Psoas muscle (tissue), 8 donors: Measurements from ENCODE around the gene GABBR2. TPM values are rescaled to one million over a fixed set of nuclear protein-coding genes. Genes with fewer than 3 reads are reported as not detected.

ENCODE experiments used
- ATAC-seq, 4 donors: fragments of 200-7000 bp; cut with Tn5 transposase; one replicate each; pipeline ENCODE4 v1.9.1; 2020; ENCODE audit warnings: moderate library complexity in 3 of 4, mild to moderate bottlenecking in 2 of 4
- DNase-seq, 2 donors: peaks; one replicate each; pipeline ENCODE4 v3.0.0-alpha.2; 2020
- H3K27ac ChIP-seq: fragments of 200-600 bp; one replicate; pipeline ENCODE4 v1.8.0; 2022
- H3K27me3 ChIP-seq, 3 donors: fragments of 200-600 bp in 1 of 3; one replicate each; pipeline versions ENCODE4 v1.6.1 to v1.8.0; 2013 to 2022; ENCODE audit warnings: low read length in 2 of 3, mild to moderate bottlenecking in 2 of 3, moderate library complexity in 1 of 3; ENCODE audit not compliant: insufficient read depth in 3 of 3
- H3K36me3 ChIP-seq, 2 donors: fragments of 200-600 bp in 1 of 2; one replicate each; pipeline versions ENCODE4 v1.6.1 to v1.8.0; 2013 to 2022; ENCODE audit warnings: low read depth in 1 of 2, mild to moderate bottlenecking in 1 of 2, moderate library complexity in 1 of 2; ENCODE audit not compliant: insufficient read depth in 1 of 2
- H3K4me1 ChIP-seq: fragments of 200-600 bp; one replicate; pipeline ENCODE4 v1.8.0; 2022
- H3K4me3 ChIP-seq: fragments of 200-600 bp; one replicate; pipeline ENCODE4 v1.8.0; 2022; ENCODE audit warnings: mild to moderate bottlenecking
- H3K9me3 ChIP-seq: fragments of 200-600 bp; one replicate; pipeline ENCODE4 v1.8.0; 2022
- WGBS, 3 donors: extraction: QIAGEN DNeasy Blood & Tissue Kit; methylation state at CpG; one replicate each; pipeline versions ENCODE4 v1.1.6 to v1.1.7; 2013; 5-methylcytosine and 5-hydroxymethylcytosine counted together
- intact Hi-C, 2 donors: fragments of 100-400 bp; cut with DNase I; formaldehyde crosslinking; loops; one replicate each; pipeline versions ENCODE4 v1.11.0 to v1.14.2; 2022
- polyA plus RNA-seq, 3 donors: library from polyadenylated mRNA; stranded (reverse); fragments of 200-250 nt; gene quantifications; one replicate each; pipeline ENCODE4 v1.2.3, GENCODE V29; 2013
- total RNA-seq, 4 donors: library from RNA; stranded (reverse); fragmentation: NEBNext Ultra II Directional in 2 of 4; extraction: Animal tissue kit (Norgen Biotek cat#: 25700) in 2 of 4; gene quantifications; one replicate each; pipeline versions ENCODE4 v1.2.1 to v1.2.4, GENCODE V29; 2021 to 2023
- TF ChIP-seq, protein P1 (sequence below): fragments of 200-600 bp; IDR thresholded peaks from one replicate; pipeline ENCODE4 v1.8.0; 2022; ENCODE audit warnings: antibody characterized with exemption
- donor health status: healthy with polysubstance abuse.
- donor health status: DM: no; HTN: no; CAD: no; lungs with moderate emphysema.
- donor health status: Bipolar disorder and iron deficiency.
- donor health status: healthy.
- donor health status: DM: yes; HTN: yes; CAD: no.
- donor health status: DM: no; HTN: no; CAD: no.
- donor health status: DM: no; HTN: no; CAD: no.
- donor health status: DM: yes; HTN: yes; CAD: no.

GABBR2 gene
- total and polyA plus RNA-seq, 7 donors, result 0.08 to 0.66 (median 0.38) TPM

DNA sequence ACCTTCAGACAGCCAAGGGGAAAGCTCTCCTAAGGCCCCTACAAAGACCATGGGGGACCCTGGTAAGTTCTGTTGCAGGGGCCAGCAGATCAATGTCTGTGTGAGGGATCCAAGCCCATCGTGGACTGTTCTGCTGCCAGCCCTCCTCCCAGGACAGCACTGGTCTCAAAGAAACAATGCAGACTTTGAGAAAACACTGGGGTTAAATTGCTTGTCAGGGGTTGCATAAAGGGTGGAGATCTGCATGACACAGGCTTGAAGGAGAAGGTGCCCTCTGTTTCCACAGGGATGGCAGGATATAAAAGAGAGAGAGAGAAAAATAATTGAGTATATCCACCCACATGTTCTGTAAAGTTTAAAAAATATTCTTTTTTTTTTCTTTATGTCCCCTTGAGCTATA lies 295.7 kb downstream of the GABBR2 start:
- Histone ChIP-seq H3K36me3 (no peaks in the 10 kb centered on the region), H3K4me1 (no peaks in the 10 kb centered on the region), H3K4me3 (no peak overlapping the region), H3K9me3 (no peaks in the 10 kb centered on the region), H3K27me3 (peaks cover 0 to 2% (median 0%) of the 10 kb centered on the region in 3 donors), H3K27ac (no peak overlapping the region)
- WGBS, 3 donors, result 29 to 45% (median 32%) methylated on average over 1 of the region's 1 CpG
- TF ChIP-seq, protein P1, sequence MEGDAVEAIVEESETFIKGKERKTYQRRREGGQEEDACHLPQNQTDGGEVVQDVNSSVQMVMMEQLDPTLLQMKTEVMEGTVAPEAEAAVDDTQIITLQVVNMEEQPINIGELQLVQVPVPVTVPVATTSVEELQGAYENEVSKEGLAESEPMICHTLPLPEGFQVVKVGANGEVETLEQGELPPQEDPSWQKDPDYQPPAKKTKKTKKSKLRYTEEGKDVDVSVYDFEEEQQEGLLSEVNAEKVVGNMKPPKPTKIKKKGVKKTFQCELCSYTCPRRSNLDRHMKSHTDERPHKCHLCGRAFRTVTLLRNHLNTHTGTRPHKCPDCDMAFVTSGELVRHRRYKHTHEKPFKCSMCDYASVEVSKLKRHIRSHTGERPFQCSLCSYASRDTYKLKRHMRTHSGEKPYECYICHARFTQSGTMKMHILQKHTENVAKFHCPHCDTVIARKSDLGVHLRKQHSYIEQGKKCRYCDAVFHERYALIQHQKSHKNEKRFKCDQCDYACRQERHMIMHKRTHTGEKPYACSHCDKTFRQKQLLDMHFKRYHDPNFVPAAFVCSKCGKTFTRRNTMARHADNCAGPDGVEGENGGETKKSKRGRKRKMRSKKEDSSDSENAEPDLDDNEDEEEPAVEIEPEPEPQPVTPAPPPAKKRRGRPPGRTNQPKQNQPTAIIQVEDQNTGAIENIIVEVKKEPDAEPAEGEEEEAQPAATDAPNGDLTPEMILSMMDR, result no peak
- intact Hi-C loops, result no loop called here
- no peak for ATAC-seq
- no peak for DNase-seq

GRCh38 chr9:98412101-98412842 lies 296.5 kb downstream of the GABBR2 start:
- intact Hi-C loops, result no loop called here
- Histone ChIP-seq H3K4me3 (no peak overlapping the region), H3K27me3 (no peaks in the 10 kb centered on the region), H3K27ac (no peak overlapping the region), H3K9me3 (no peaks in the 10 kb centered on the region), H3K4me1 (no peaks in the 10 kb centered on the region), H3K36me3 (no peaks in the 10 kb centered on the region)
- ATAC-seq (no peak), DNase-seq (no peak)
- 69 to 75% (median 72%) methylated on average over 10 of the region's 10 CpGs for WGBS, 3 donors
- TF ChIP-seq, protein P1, result no peak

DNA sequence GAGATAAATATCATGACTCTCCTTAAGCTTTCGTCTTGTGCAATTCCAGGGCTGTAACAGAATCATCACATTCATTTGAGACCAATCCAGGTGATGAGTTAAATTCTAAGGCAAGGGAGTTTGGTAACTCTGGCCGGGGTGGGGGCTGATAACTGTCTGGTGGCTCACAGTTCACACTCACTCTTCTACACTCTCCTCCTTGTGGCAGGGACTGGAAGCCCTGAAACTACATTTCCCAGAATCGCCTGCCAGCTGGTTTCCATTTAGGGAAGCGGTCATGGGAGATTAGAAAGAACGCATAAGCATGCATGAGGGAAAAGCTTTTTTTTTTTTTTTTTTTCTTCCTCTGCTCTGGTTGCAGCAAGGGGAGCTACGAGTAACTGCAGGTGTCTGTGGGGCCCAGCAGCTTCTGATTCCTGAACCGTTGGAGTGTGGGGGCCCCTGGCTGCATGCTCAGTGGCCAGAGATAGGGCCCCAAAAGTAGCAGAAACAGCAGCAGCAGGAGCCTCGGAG lies 298.5 kb downstream of the GABBR2 start:
- Histone ChIP-seq H3K36me3 (no peaks in the 10 kb centered on the region), H3K4me3 (no peak overlapping the region), H3K9me3 (no peaks in the 10 kb centered on the region), H3K4me1 (no peaks in the 10 kb centered on the region), H3K27me3 (peaks cover 0 to 2% (median 0%) of the 10 kb centered on the region in 3 donors), H3K27ac (no peak overlapping the region)
- intact Hi-C loops, result no loop called here
- no peak for DNase-seq
- TF ChIP-seq, protein P1, result no peak
- ATAC-seq, result no peak
- WGBS, 3 donors, result 23 to 26% (median 25%) methylated on average over 8 of the region's 8 CpGs

- Histone ChIP-seq H3K36me3 (no peaks in the 10 kb centered on the region), H3K27me3 (peaks cover 0 to 2% (median 0%) of the 10 kb centered on the region in 3 donors), H3K9me3 (no peaks in the 10 kb centered on the region), H3K27ac (no peak overlapping the region), H3K4me1 (no peaks in the 10 kb centered on the region), H3K4me3 (no peak overlapping the region)
- TF ChIP-seq, protein P1, result no peak
- WGBS, 3 donors, result 47 to 59% (median 51%) methylated on average over 6 of the region's 6 CpGs
- ATAC-seq (no peak), DNase-seq (no peak)
- intact Hi-C loops, result no loop called here
Observed at GRCh38 chr9:98409719-98410118, 299.0 kb downstream of the GABBR2 start.
